ENCODE results near the gene TSPAN5. TPM values are rescaled to one million over a fixed set of nuclear protein-coding genes. Genes with fewer than 3 reads are reported as not detected.

The TSPAN5 gene
- total RNA-seq, 1 donor from 2014 or later, result 1.7 TPM

- DNase-seq, result no peak
- no peaks in the 10 kb centered on the region for H3K4me1 ChIP-seq
- intact Hi-C loops (cut with micrococcal nuclease), result no loop called here
- H3K36me3 ChIP-seq, result no peaks in the 10 kb centered on the region
- TF ChIP-seq CTCF (IDR thresholded peaks at IDR 0.05; ENCODE audit: borderline replicate concordance), result no peak
- H3K27ac ChIP-seq (replicated peaks), result no peak overlapping the region
- no peak overlapping the region for H3K4me3 ChIP-seq
- no peaks in the 10 kb centered on the region for H3K27me3 ChIP-seq (ENCODE audit: low read depth)
- no peaks in the 10 kb centered on the region for H3K9me3 ChIP-seq (replicated peaks)
These were observed 72.0 kb downstream of the TSPAN5 start for GRCh38 chr4:98586291-98586961.

- no peak for TF ChIP-seq CTCF (IDR thresholded peaks at IDR 0.05; ENCODE audit: borderline replicate concordance)
- no peak overlapping the region for H3K4me3 ChIP-seq
- intact Hi-C loops (cut with micrococcal nuclease), result no loop called here
These were observed 72.8 kb downstream of the TSPAN5 start for GRCh38 chr4:98585596-98585995.

GRCh38 chr4:98584265-98584664, 74.1 kb downstream of the TSPAN5 start:
- Histone ChIP-seq H3K4me1 (no peaks in the 10 kb centered on the region), H3K36me3 (no peaks in the 10 kb centered on the region), H3K9me3 (replicated peaks) (no peaks in the 10 kb centered on the region), H3K27me3 (ENCODE audit: low read depth) (no peaks in the 10 kb centered on the region), H3K27ac (replicated peaks) (no peak overlapping the region), H3K4me3 (no peak overlapping the region)
- TF ChIP-seq CTCF (IDR thresholded peaks at IDR 0.05; ENCODE audit: borderline replicate concordance), result no peak
- intact Hi-C loops (cut with micrococcal nuclease), result no loop called here
- no peak for DNase-seq

More at GRCh38 chr4:98585596-98585995, 72.8 kb downstream of the TSPAN5 start:
- Histone ChIP-seq H3K27me3 (ENCODE audit: low read depth) (no peaks in the 10 kb centered on the region), H3K27ac (replicated peaks) (no peak overlapping the region), H3K36me3 (no peaks in the 10 kb centered on the region), H3K9me3 (replicated peaks) (no peaks in the 10 kb centered on the region), H3K4me1 (no peaks in the 10 kb centered on the region)
- no peak for DNase-seq

DNA sequence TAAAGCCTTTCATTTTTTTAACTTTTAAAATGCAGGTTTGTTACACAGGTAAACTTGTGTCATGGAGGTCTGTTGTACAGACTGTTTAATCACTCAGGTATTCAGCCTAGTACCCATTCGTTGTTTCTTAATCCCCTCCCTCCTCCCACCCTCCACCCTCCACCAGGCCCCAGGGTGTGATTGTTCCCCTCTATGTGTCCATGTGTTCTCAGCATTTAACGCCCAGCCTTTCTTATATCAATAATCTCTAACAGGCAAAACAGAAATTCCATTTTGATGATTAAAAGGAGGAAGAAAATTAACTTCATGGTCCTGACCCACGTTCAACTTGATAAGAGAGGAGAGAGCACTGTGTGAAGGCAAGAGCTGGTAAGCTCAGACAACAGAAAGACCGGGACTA, 75.1 kb downstream of the TSPAN5 start:
- H3K36me3 ChIP-seq, result no peaks in the 10 kb centered on the region
- H3K27me3 ChIP-seq (ENCODE audit: low read depth), result no peaks in the 10 kb centered on the region
- H3K9me3 ChIP-seq (replicated peaks), result no peaks in the 10 kb centered on the region
- TF ChIP-seq CTCF (IDR thresholded peaks at IDR 0.05; ENCODE audit: borderline replicate concordance), result no peak
- no peak overlapping the region for H3K27ac ChIP-seq (replicated peaks)
- peaks cover under 1% of the 10 kb centered on the region for H3K4me1 ChIP-seq
- intact Hi-C loops (cut with micrococcal nuclease), result no loop called here
- no peak overlapping the region for H3K4me3 ChIP-seq
- DNase-seq, result no peak

- Histone ChIP-seq H3K4me3 (no peak overlapping the region), H3K36me3 (no peaks in the 10 kb centered on the region), H3K4me1 (peaks cover 6% of the 10 kb centered on the region), H3K27ac (replicated peaks) (no peak overlapping the region), H3K27me3 (ENCODE audit: low read depth) (no peaks in the 10 kb centered on the region), H3K9me3 (replicated peaks) (no peaks in the 10 kb centered on the region)
- intact Hi-C loops (cut with micrococcal nuclease), result no loop called here
- TF ChIP-seq CTCF (IDR thresholded peaks at IDR 0.05; ENCODE audit: borderline replicate concordance), result no peak
- no peak for DNase-seq
These were observed 77.3 kb downstream of the TSPAN5 start for GRCh38 chr4:98581126-98581525.

Data from left ventricle myocardium inferior (tissue), 1 donor.